Calu3 (cell line): Measurements from ENCODE around the gene HEATR5A. TPM values are rescaled to one million over a fixed set of nuclear protein-coding genes. Genes with fewer than 3 reads are reported as not detected.

Experiments
- BruUV-seq: library from RNA; stranded (reverse); fragments of 400-500 nt; replicated peaks from 2 replicates; lab custom pipeline; 2021; lab: Mats Ljungman, UMichigan
- CTCF ChIA-PET: fragments of 300-600 bp; sonication (Branson Sonifier 250); formaldehyde crosslinking; loops from one replicate; lab custom pipeline; 2022; ENCODE audit warnings: antibody characterized with exemption; lab: Charles Lee
- DNase-seq: peaks from one replicate; pipeline ENCODE4 v3.0.0; 2022
- H3K27ac Mint-ChIP-seq: one replicate; pipeline ENCODE4 v1.8.0; 2022; ENCODE audit warnings: mixed read lengths; ENCODE audit not compliant: unreplicated experiment
- H3K27me3 Mint-ChIP-seq: one replicate; pipeline ENCODE4 v1.8.0; 2022; ENCODE audit warnings: mixed read lengths; ENCODE audit not compliant: unreplicated experiment
- H3K36me3 Mint-ChIP-seq: one replicate; pipeline ENCODE4 v1.8.0; 2022; ENCODE audit warnings: mild to moderate bottlenecking, moderate library complexity, mixed read lengths; ENCODE audit not compliant: insufficient read depth, unreplicated experiment
- H3K4me1 Mint-ChIP-seq: one replicate; pipeline ENCODE4 v1.8.0; 2022; ENCODE audit warnings: mild to moderate bottlenecking, low read depth, mixed read lengths; ENCODE audit not compliant: unreplicated experiment
- H3K4me3 Mint-ChIP-seq: one replicate; pipeline ENCODE4 v1.8.0; 2022; ENCODE audit warnings: mild to moderate bottlenecking, low read depth, moderate library complexity, mixed read lengths; ENCODE audit not compliant: unreplicated experiment
- H3K9me3 Mint-ChIP-seq: one replicate; pipeline ENCODE4 v1.8.0; 2022; ENCODE audit warnings: low read depth, mixed read lengths; ENCODE audit not compliant: unreplicated experiment
- CTCF ChIP-seq: fragments of 200-600 bp; IDR thresholded peaks from one replicate; pipeline ENCODE4 v1.8.0; 2022; ENCODE audit warnings: antibody characterized with exemption; ENCODE audit not compliant: unreplicated experiment
- intact Hi-C: fragments of 100-400 bp; cut with micrococcal nuclease; formaldehyde crosslinking; loops from one replicate; pipeline ENCODE4 v1.10.0; 2022; ENCODE audit not compliant: unreplicated experiment
- total RNA-seq: library from RNA; stranded (reverse); gene quantifications from 2 replicates; pipeline ENCODE4 v1.2.3, GENCODE V29; 2022

The HEATR5A gene
- total RNA-seq, 1 experiment from 2014 or later, result 28.9 TPM

- no peaks in the 10 kb centered on the region for H3K9me3 Mint-ChIP-seq
- CTCF ChIA-PET, result no interaction called here
Observed at GRCh38 chr14:31391977-31392503, 28.3 kb downstream of the HEATR5A start.

GRCh38 chr14:31391473-31391872 is 28.9 kb downstream of the HEATR5A start:
- BruUV-seq, result no TSS peak
- Mint-ChIP-seq H3K9me3 (no peaks in the 10 kb centered on the region), H3K4me1 (no peaks in the 10 kb centered on the region), H3K27me3 (no peaks in the 10 kb centered on the region), H3K36me3 (no peaks in the 10 kb centered on the region), H3K4me3 (no peak overlapping the region), H3K27ac (no peak overlapping the region)
- no peak for DNase-seq
- TF ChIP-seq CTCF, result no peak
- CTCF ChIA-PET, result no interaction called here
- intact Hi-C loops, result no loop called here

More at GRCh38 chr14:31391977-31392503, 28.3 kb downstream of the HEATR5A start:
- no peaks in the 10 kb centered on the region for H3K36me3 Mint-ChIP-seq
- H3K27me3 Mint-ChIP-seq, result no peaks in the 10 kb centered on the region
- BruUV-seq, result no TSS peak
- DNase-seq, result no peak
- no peak overlapping the region for H3K4me3 Mint-ChIP-seq
- no peak overlapping the region for H3K27ac Mint-ChIP-seq
- no peaks in the 10 kb centered on the region for H3K4me1 Mint-ChIP-seq
- intact Hi-C loops, result no loop called here
- TF ChIP-seq CTCF, result no peak

GRCh38 chr14:31389946-31390345 is 30.4 kb downstream of the HEATR5A start:
- Mint-ChIP-seq H3K27ac (no peak overlapping the region), H3K4me1 (no peaks in the 10 kb centered on the region), H3K9me3 (no peaks in the 10 kb centered on the region), H3K4me3 (no peak overlapping the region), H3K27me3 (no peaks in the 10 kb centered on the region), H3K36me3 (peaks cover 4% of the 10 kb centered on the region)
- no TSS peak for BruUV-seq
- DNase-seq, result no peak
- no peak for TF ChIP-seq CTCF
- CTCF ChIA-PET, result no interaction called here
- intact Hi-C loops, result no loop called here

- intact Hi-C loops, result no loop called here
- no peaks in the 10 kb centered on the region for H3K4me1 Mint-ChIP-seq
Observed at GRCh38 chr14:31388687-31389413, 31.5 kb downstream of the HEATR5A start.

More at GRCh38 chr14:31388687-31389413, 31.5 kb downstream of the HEATR5A start:
- BruUV-seq, result no TSS peak
- no peak overlapping the region for H3K27ac Mint-ChIP-seq
- CTCF ChIA-PET, result no interaction called here
- peaks cover 9% of the 10 kb centered on the region for H3K36me3 Mint-ChIP-seq
- DNase-seq, result no peak
- H3K9me3 Mint-ChIP-seq, result no peaks in the 10 kb centered on the region
- no peak for TF ChIP-seq CTCF
- H3K27me3 Mint-ChIP-seq, result no peaks in the 10 kb centered on the region
- H3K4me3 Mint-ChIP-seq, result no peak overlapping the region
